Ascending aorta (tissue), 2 donors: ENCODE results near the gene GPC6. TPM values are rescaled to one million over a fixed set of nuclear protein-coding genes. Genes with fewer than 3 reads are reported as not detected.

Experiments used
- DNase-seq, 2 donors: peaks; one replicate each; pipeline ENCODE4 v3.0.0-alpha.2; 2019; ENCODE audit warnings: low spot score in 2 of 2
- H3K27ac ChIP-seq, 2 donors: fragments of 200-600 bp; sonication (generic); one replicate each; pipeline ENCODE4 v1.5.1; 2016 to 2017; ENCODE audit warnings: mild to moderate bottlenecking in 1 of 2
- H3K27me3 ChIP-seq: fragments of 200-600 bp; sonication (generic); one replicate; pipeline ENCODE4 v1.5.1; 2017
- H3K36me3 ChIP-seq, 2 donors: fragments of 200-600 bp; sonication (generic); one replicate each; pipeline ENCODE4 v1.5.1; 2016
- H3K4me1 ChIP-seq, 2 donors: fragments of 200-600 bp; sonication (generic); one replicate each; pipeline ENCODE4 v1.5.1; 2016 to 2017; ENCODE audit warnings: mild to moderate bottlenecking in 1 of 2
- H3K4me3 ChIP-seq, 2 donors: fragments of 200-600 bp; sonication (generic); one replicate each; pipeline ENCODE4 v1.5.1; 2016 to 2017; ENCODE audit warnings: mild to moderate bottlenecking in 1 of 2
- H3K9me3 ChIP-seq, 2 donors: fragments of 200-600 bp; sonication (generic); one replicate each; pipeline ENCODE4 v1.5.1; 2016
- CTCF ChIP-seq, 3 experiments: fragments of 200-600 bp in 2 of 3; fragments of 450-650 bp in 1 of 3; sonication (generic) in 2 of 3; IDR thresholded peaks; one replicate each; pipeline ENCODE4 v1.5.1; 2016 to 2019; ENCODE audit warnings: antibody characterized with exemption in 3 of 3, mild to moderate bottlenecking in 1 of 3, moderate library complexity in 1 of 3
- intact Hi-C: fragments of 100-400 bp; cut with DNase I; formaldehyde crosslinking; loops from one replicate; pipeline ENCODE4 v1.15.1; 2023
- total RNA-seq: library from RNA; depleted of rRNA; stranded (reverse); fragments of >200 nt; gene quantifications from one replicate; pipeline ENCODE4 v1.1.0, GENCODE V29; 2016

GPC6 gene
- total RNA-seq, 1 donor from 2014 or later, result 23.2 TPM

- intact Hi-C loops, result no loop called here
- DNase-seq, result no peak
- Histone ChIP-seq H3K27ac (no peak overlapping the region), H3K4me3 (no peak overlapping the region), H3K27me3 (no peaks in the 10 kb centered on the region), H3K9me3 (no peaks in the 10 kb centered on the region), H3K4me1 (no peaks in the 10 kb centered on the region), H3K36me3 (no peaks in the 10 kb centered on the region)
- no peak for TF ChIP-seq CTCF (IDR thresholded peaks at IDR 0.05)
These were observed 621.6 kb downstream of the GPC6 start for GRCh38 chr13:93848247-93848646.

GRCh38 chr13:93851236-93851635 lies 624.6 kb downstream of the GPC6 start:
- Histone ChIP-seq H3K27me3 (no peaks in the 10 kb centered on the region), H3K36me3 (no peaks in the 10 kb centered on the region), H3K9me3 (no peaks in the 10 kb centered on the region), H3K4me1 (no peaks in the 10 kb centered on the region), H3K27ac (no peak overlapping the region), H3K4me3 (no peak overlapping the region)
- no peak for TF ChIP-seq CTCF (IDR thresholded peaks at IDR 0.05)
- DNase-seq, result no peak
- intact Hi-C loops, result no loop called here

- Histone ChIP-seq H3K4me3 (no peak overlapping the region), H3K4me1 (no peaks in the 10 kb centered on the region), H3K9me3 (no peaks in the 10 kb centered on the region), H3K27me3 (no peaks in the 10 kb centered on the region), H3K36me3 (no peaks in the 10 kb centered on the region), H3K27ac (no peak overlapping the region)
- intact Hi-C loops, result no loop called here
- no peak for TF ChIP-seq CTCF (IDR thresholded peaks at IDR 0.05)
- DNase-seq, result no peak
These were observed 627.3 kb downstream of the GPC6 start for GRCh38 chr13:93853912-93854311.

DNA sequence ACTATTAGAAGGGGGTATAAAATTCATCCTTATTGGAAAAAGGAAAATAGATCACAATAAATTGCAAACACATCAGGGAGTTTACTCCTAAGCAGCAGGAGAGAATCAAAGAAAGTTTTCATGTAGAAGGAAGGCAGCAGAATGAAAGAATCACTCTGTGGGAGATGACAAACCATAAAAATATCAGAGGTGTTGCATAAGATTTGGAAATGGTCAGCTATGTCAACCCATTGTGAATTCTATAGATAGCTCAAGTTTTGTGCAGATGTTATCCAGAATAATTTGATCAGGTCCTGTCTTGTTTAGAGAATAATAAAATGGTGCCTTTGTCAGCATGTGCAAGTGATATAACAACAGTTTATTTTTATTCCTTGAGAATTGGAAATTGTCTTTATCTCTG lies 630.5 kb downstream of the GPC6 start:
- Histone ChIP-seq H3K4me3 (no peak overlapping the region), H3K27ac (no peak overlapping the region), H3K36me3 (no peaks in the 10 kb centered on the region), H3K4me1 (no peaks in the 10 kb centered on the region), H3K27me3 (no peaks in the 10 kb centered on the region), H3K9me3 (no peaks in the 10 kb centered on the region)
- TF ChIP-seq CTCF (IDR thresholded peaks at IDR 0.05), result no peak
- DNase-seq, result no peak
- intact Hi-C loops, result no loop called here

DNA sequence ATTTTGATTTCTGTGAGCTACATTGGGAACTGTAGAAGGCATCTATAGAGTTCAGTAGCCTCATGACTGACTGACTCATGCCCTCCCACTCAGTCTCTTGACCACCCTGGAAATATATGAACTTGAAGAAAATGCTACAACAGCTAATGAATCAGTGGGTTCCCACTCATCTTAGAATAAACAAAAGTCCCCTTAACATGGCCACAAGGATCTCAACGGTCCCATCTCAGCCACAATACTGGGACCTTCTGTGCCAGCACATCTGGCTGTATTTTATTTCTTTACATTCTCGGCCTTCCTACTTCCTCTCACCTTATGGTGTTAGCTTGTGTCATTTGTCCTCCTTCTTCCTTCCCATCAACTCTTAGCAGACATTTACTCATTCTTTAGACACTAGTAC lies 633.1 kb downstream of the GPC6 start:
- H3K4me3 ChIP-seq, result no peak overlapping the region
- no peak overlapping the region for H3K27ac ChIP-seq
- no peaks in the 10 kb centered on the region for H3K4me1 ChIP-seq
- H3K36me3 ChIP-seq, result no peaks in the 10 kb centered on the region
- no peak for DNase-seq
- TF ChIP-seq CTCF (IDR thresholded peaks at IDR 0.05), result no peak
- intact Hi-C loops, result no loop called here
- no peaks in the 10 kb centered on the region for H3K27me3 ChIP-seq
- no peaks in the 10 kb centered on the region for H3K9me3 ChIP-seq

- no peak overlapping the region for H3K4me3 ChIP-seq
- no peaks in the 10 kb centered on the region for H3K9me3 ChIP-seq
- no peak overlapping the region for H3K27ac ChIP-seq
- no peaks in the 10 kb centered on the region for H3K27me3 ChIP-seq
- H3K36me3 ChIP-seq, result no peaks in the 10 kb centered on the region
- H3K4me1 ChIP-seq, result no peaks in the 10 kb centered on the region
- no peak for DNase-seq
- intact Hi-C loops, result no loop called here
- TF ChIP-seq CTCF (IDR thresholded peaks at IDR 0.05), result no peak
These were observed 635.2 kb downstream of the GPC6 start for GRCh38 chr13:93861818-93862217.
